WTC11 (cell line): ENCODE data around the gene CD164. TPM values are rescaled to one million over a fixed set of nuclear protein-coding genes. Genes with fewer than 3 reads are reported as not detected.

Source experiments
- ATAC-seq: fragments of 200-7000 bp; cut with Tn5 transposase; 2 replicates; pipeline ENCODE4 v1.10.0; 2021; ENCODE audit warnings: mild to moderate bottlenecking, moderate library complexity
- CTCF ChIA-PET: fragments of 300-600 bp; sonication (Branson Sonifier 250); formaldehyde crosslinking; loops from one replicate; lab custom pipeline; 2021; ENCODE audit warnings: antibody characterized with exemption; lab: Charles Lee
- POLR2A ChIA-PET: fragments of 350-600 bp; sonication (Branson Sonifier 250); formaldehyde crosslinking; loops from one replicate; lab custom pipeline; 2021; ENCODE audit warnings: antibody characterized with exemption; lab: Charles Lee
- DNase-seq: peaks from one replicate; pipeline ENCODE4 v3.0.0; 2021; ENCODE audit warnings: low spot score
- H3K27ac Mint-ChIP-seq: 2 replicates; pipeline ENCODE4 v1.8.0; 2021; ENCODE audit warnings: mixed read lengths
- H3K27me3 Mint-ChIP-seq: 2 replicates; pipeline ENCODE4 v1.8.0; 2021; ENCODE audit warnings: low read depth, mild to moderate bottlenecking, moderate library complexity, mixed read lengths
- H3K36me3 Mint-ChIP-seq: 2 replicates; pipeline ENCODE4 v1.8.0; 2021; ENCODE audit warnings: mixed read lengths
- H3K4me1 Mint-ChIP-seq: 2 replicates; pipeline ENCODE4 v1.8.0; 2022; ENCODE audit warnings: mixed read lengths
- H3K4me3 Mint-ChIP-seq: 2 replicates; pipeline ENCODE4 v1.8.0; 2021; ENCODE audit warnings: mild to moderate bottlenecking, moderate library complexity, mixed read lengths
- H3K9me3 Mint-ChIP-seq: 2 replicates; pipeline ENCODE4 v1.8.0; 2021; ENCODE audit warnings: mixed read lengths
- AFF4 ChIP-seq: sonication (generic); formaldehyde crosslinking; IDR thresholded peaks from 2 replicates; pipeline ENCODE4 v1.8.1; 2023; ENCODE audit warnings: mild to moderate bottlenecking, missing genetic modification reagents, borderline replicate concordance
- AR ChIP-seq: fragments of 250-450 bp; sonication (Bioruptor Pico); IDR thresholded peaks from 2 replicates; pipeline ENCODE4 v1.9.0; 2021; ENCODE audit warnings: mild to moderate bottlenecking
- ARID4B ChIP-seq: sonication (generic); formaldehyde crosslinking; IDR thresholded peaks from 2 replicates; pipeline ENCODE4 v1.8.0; 2023; ENCODE audit warnings: missing genetic modification reagents, mild to moderate bottlenecking, borderline replicate concordance
- CDX4 ChIP-seq: fragments of 250-450 bp; sonication (Bioruptor Pico); IDR thresholded peaks from 2 replicates; pipeline ENCODE4 v1.9.0; 2021; ENCODE audit warnings: moderate library complexity, mild to moderate bottlenecking, inconsistent platforms, borderline replicate concordance
- CREB1 ChIP-seq: sonication (generic); formaldehyde crosslinking; IDR thresholded peaks from 2 replicates; pipeline ENCODE4 v1.8.0; 2023; ENCODE audit warnings: mild to moderate bottlenecking, missing genetic modification reagents
- E2F4 ChIP-seq: sonication (generic); formaldehyde crosslinking; IDR thresholded peaks from 2 replicates; pipeline ENCODE4 v1.8.1; 2022; ENCODE audit warnings: low read depth, mild to moderate bottlenecking, moderate library complexity, missing genetic modification reagents, borderline replicate concordance
- GABPB1 ChIP-seq: sonication (generic); formaldehyde crosslinking; IDR thresholded peaks from 2 replicates; pipeline ENCODE4 v1.8.1; 2023; ENCODE audit warnings: mild to moderate bottlenecking, missing genetic modification reagents
- IRF1 ChIP-seq: sonication (generic); formaldehyde crosslinking; IDR thresholded peaks from 2 replicates; pipeline ENCODE4 v1.8.0; 2023; ENCODE audit warnings: missing genetic modification reagents
- MYBL2 ChIP-seq: sonication (generic); formaldehyde crosslinking; IDR thresholded peaks from 2 replicates; pipeline ENCODE4 v1.8.1; 2023; ENCODE audit warnings: mild to moderate bottlenecking, moderate library complexity, missing genetic modification reagents
- NR3C1 ChIP-seq: sonication (generic); formaldehyde crosslinking; conservative IDR thresholded peaks from 2 replicates; pipeline ENCODE4 v1.8.1; 2023; ENCODE audit warnings: low read depth, mild to moderate bottlenecking, missing genetic modification reagents
- SMAD4 ChIP-seq: sonication (generic); formaldehyde crosslinking; IDR thresholded peaks from 2 replicates; pipeline ENCODE4 v1.8.0; 2022; ENCODE audit warnings: mild to moderate bottlenecking, missing genetic modification reagents
- TCF7 ChIP-seq: sonication (generic); formaldehyde crosslinking; IDR thresholded peaks from 2 replicates; pipeline ENCODE4 v1.8.0; 2022; ENCODE audit warnings: mild to moderate bottlenecking, low read depth, missing genetic modification reagents, moderate library complexity
- TEAD4 ChIP-seq: sonication (generic); formaldehyde crosslinking; IDR thresholded peaks from 2 replicates; pipeline ENCODE4 v1.8.0; 2022; ENCODE audit warnings: mild to moderate bottlenecking, missing genetic modification reagents
- ZBTB21 ChIP-seq: sonication (generic); formaldehyde crosslinking; IDR thresholded peaks from 2 replicates; pipeline ENCODE4 v1.8.1; 2023; ENCODE audit warnings: mild to moderate bottlenecking, missing genetic modification reagents, borderline replicate concordance
- ZNF425 ChIP-seq: fragments of 250-450 bp; sonication (Bioruptor Pico); conservative IDR thresholded peaks from 2 replicates; pipeline ENCODE4 v1.9.0; 2021; ENCODE audit warnings: mild to moderate bottlenecking
- total RNA-seq: library from RNA; stranded (reverse); gene quantifications from 3 replicates; pipeline ENCODE4 v1.2.3, GENCODE V29; 2021

Gene CD164
- total RNA-seq, 1 experiment from 2014 or later: 74.9 TPM

- ChIA-PET CTCF (interaction anchor here (0.9 kb wide), 1 partner anchor 161 kb away, joined by 4 read pairs; no protein-coding TSS in a partner anchor), POLR2A (no interaction called here)
- ATAC-seq (no peak), DNase-seq (no peak)
- no peaks in the 10 kb centered on the region for H3K9me3 Mint-ChIP-seq
- H3K4me1 Mint-ChIP-seq: peaks cover 1% of the 10 kb centered on the region
- no peak for TF ChIP-seq ZBTB21 (CRISPR knock-in tag)
- TF ChIP-seq AR: no peak
- no peak for TF ChIP-seq NR3C1 (CRISPR knock-in tag)
- no peak for TF ChIP-seq GABPB1 (CRISPR knock-in tag)
- TF ChIP-seq TEAD4 (CRISPR knock-in tag): no peak
- TF ChIP-seq CDX4 (CRISPR knock-in tag): no peak
- H3K36me3 Mint-ChIP-seq: no peaks in the 10 kb centered on the region
- H3K4me3 Mint-ChIP-seq: no peak overlapping the region
- no peaks in the 10 kb centered on the region for H3K27me3 Mint-ChIP-seq
- H3K27ac Mint-ChIP-seq: no peak overlapping the region
Measured at GRCh38 chr6:109349419-109349987, 32.8 kb downstream of the CD164 start.

- POLR2A ChIA-PET: interaction anchor here (0.7 kb wide), 1 partner anchor 125 kb away, joined by 7 read pairs; no protein-coding TSS in a partner anchor
- TF ChIP-seq IRF1 (CRISPR knock-in tag) (no peak), ARID4B (CRISPR knock-in tag) (no peak), ZNF425 (no peak), AFF4 (CRISPR knock-in tag) (no peak), MYBL2 (CRISPR knock-in tag) (no peak), CREB1 (CRISPR knock-in tag) (no peak), TCF7 (no peak), E2F4 (CRISPR knock-in tag) (no peak), GABPB1 (CRISPR knock-in tag) (no peak), SMAD4 (CRISPR knock-in tag) (no peak)
- Mint-ChIP-seq H3K4me1 (peaks cover 8% of the 10 kb centered on the region), H3K9me3 (no peaks in the 10 kb centered on the region), H3K4me3 (no peak overlapping the region), H3K27me3 (no peaks in the 10 kb centered on the region), H3K36me3 (no peaks in the 10 kb centered on the region), H3K27ac (no peak overlapping the region)
- ATAC-seq (no peak), DNase-seq (no peak)
- CTCF ChIA-PET: no interaction called here
Measured at GRCh38 chr6:109348226-109348625, 34.0 kb downstream of the CD164 start.
